Activated CD8-positive, alpha-beta T cell treated with anti-CD3 and anti-CD28 coated beads, Interleukin-2, amount 10 ng/mL, durations not matched to agents 7 days and 5 days (primary cell): ENCODE results near the gene CDKN2B-AS1. TPM values are rescaled to one million over a fixed set of nuclear protein-coding genes. Genes with fewer than 3 reads are reported as not detected.
A peak's percentile ranks its signal among the peaks of the same experiment; 100 is the strongest.

Experiments
- ATAC-seq: fragments of 150-1000 bp; cut with Tn5 transposase; one replicate; pipeline ENCODE4 v1.10.0; 2021; ENCODE audit warnings: moderate library complexity
- CTCF ChIA-PET: fragments of 350-600 bp; sonication (Branson Sonifier 250); formaldehyde crosslinking; loops from one replicate; lab custom pipeline; 2021; ENCODE audit warnings: antibody characterized with exemption; lab: Charles Lee
- POLR2A ChIA-PET: fragments of 350-600 bp; sonication (Branson Sonifier 250); formaldehyde crosslinking; loops from one replicate; lab custom pipeline; 2021; ENCODE audit warnings: antibody characterized with exemption; lab: Charles Lee
- DNase-seq: peaks from one replicate; pipeline ENCODE4 v3.0.0-alpha.2; 2020
- H3K27ac Mint-ChIP-seq: one replicate; pipeline ENCODE4 v1.8.0; 2021; ENCODE audit warnings: mild to moderate bottlenecking, mixed read lengths
- H3K27me3 Mint-ChIP-seq: one replicate; pipeline ENCODE4 v1.8.0; 2021; ENCODE audit warnings: low read depth, mixed read lengths
- H3K36me3 Mint-ChIP-seq: one replicate; pipeline ENCODE4 v1.8.0; 2021; ENCODE audit warnings: low read depth, mixed read lengths
- H3K4me1 Mint-ChIP-seq: one replicate; pipeline ENCODE4 v1.8.0; 2021; ENCODE audit warnings: low read depth, mixed read lengths
- H3K4me3 Mint-ChIP-seq: one replicate; pipeline ENCODE4 v1.8.0; 2021; ENCODE audit warnings: mild to moderate bottlenecking, mixed read lengths
- H3K9me3 Mint-ChIP-seq: one replicate; pipeline ENCODE4 v1.8.0; 2022; ENCODE audit warnings: mixed read lengths; ENCODE audit not compliant: insufficient read depth
- total RNA-seq, 2 experiments: library from RNA; stranded (reverse); gene quantifications; one replicate each; pipeline ENCODE4 v1.2.3, GENCODE V29; 2021

CDKN2B-AS1 gene
- total RNA-seq, 2 experiments from 2014 or later, result 6.4 to 6.9 TPM

- Mint-ChIP-seq H3K4me3 (no peak overlapping the region), H3K36me3 (peaks cover 27% of the 10 kb centered on the region), H3K27me3 (peaks cover 36% of the 10 kb centered on the region), H3K9me3 (no peaks in the 10 kb centered on the region), H3K4me1 (peaks cover 14% of the 10 kb centered on the region), H3K27ac (no peak overlapping the region)
- ChIA-PET CTCF (no interaction called here), POLR2A (no interaction called here)
- DNase-seq (no peak), ATAC-seq (no peak)
Observed at GRCh38 chr9:22112870-22113821, 118.6 kb downstream of the CDKN2B-AS1 start.

DNA sequence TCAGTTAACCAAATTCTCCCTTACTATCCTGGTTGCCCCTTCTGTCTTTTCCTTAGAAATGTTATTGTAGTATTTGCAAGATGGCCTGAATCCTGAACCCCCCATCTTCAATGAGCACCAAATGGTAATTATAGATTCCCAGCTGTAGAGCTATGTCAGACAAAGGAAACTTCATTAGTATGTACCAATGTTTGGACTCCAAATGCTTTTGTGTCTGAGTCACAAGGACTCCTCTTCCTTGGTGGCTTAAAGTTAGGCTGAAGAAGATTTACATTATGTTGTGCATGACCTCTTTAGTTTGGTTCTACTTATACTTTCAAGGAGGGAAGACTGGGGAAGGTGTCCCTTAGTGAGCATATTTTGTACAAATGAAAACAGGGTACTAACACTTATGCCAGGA is 120.4 kb downstream of the CDKN2B-AS1 start:
- ChIA-PET CTCF (interaction anchor here (1.1 kb wide), 1 partner anchor 76 kb away, joined by 3 read pairs; no protein-coding TSS in a partner anchor), POLR2A (no interaction called here)
- no peak overlapping the region for H3K4me3 Mint-ChIP-seq
- H3K4me1 Mint-ChIP-seq, result peaks cover 27% of the 10 kb centered on the region
- ATAC-seq, result no peak
- peaks cover 33% of the 10 kb centered on the region for H3K27me3 Mint-ChIP-seq
- peaks cover 24% of the 10 kb centered on the region for H3K36me3 Mint-ChIP-seq
- no peaks in the 10 kb centered on the region for H3K9me3 Mint-ChIP-seq
- DNase-seq, result no peak
- H3K27ac Mint-ChIP-seq, result no peak overlapping the region

- Mint-ChIP-seq H3K9me3 (no peaks in the 10 kb centered on the region), H3K27me3 (peaks cover 36% of the 10 kb centered on the region), H3K27ac (no peak overlapping the region), H3K4me3 (no peak overlapping the region), H3K4me1 (peaks cover 35% of the 10 kb centered on the region), H3K36me3 (peaks cover 22% of the 10 kb centered on the region)
- POLR2A ChIA-PET, result no interaction called here
- no peak for ATAC-seq
- no peak for DNase-seq
- CTCF ChIA-PET, result interaction anchor here (0.9 to 5.0 kb wide), 7 partner anchors 31 to 303 kb away, joined by 3 to 77 read pairs (median 5); partner anchors contain the start of gene CDKN2B
Observed at GRCh38 chr9:22116758-22117157, 122.2 kb downstream of the CDKN2B-AS1 start.

- ATAC-seq (no peak), DNase-seq (no peak)
- Mint-ChIP-seq H3K4me1 (peaks cover 35% of the 10 kb centered on the region), H3K36me3 (peaks cover 22% of the 10 kb centered on the region), H3K27me3 (peaks cover 39% of the 10 kb centered on the region), H3K4me3 (no peak overlapping the region), H3K27ac (peak overlapping the region; percentile 17), H3K9me3 (no peaks in the 10 kb centered on the region)
- ChIA-PET CTCF (interaction anchor here (0.8 to 5.0 kb wide), 15 partner anchors 12 to 305 kb away, joined by 3 to 80 read pairs (median 5); partner anchors contain the start of gene CDKN2B), POLR2A (no interaction called here)
Observed at GRCh38 chr9:22117511-22118384, 123.2 kb downstream of the CDKN2B-AS1 start.

DNA sequence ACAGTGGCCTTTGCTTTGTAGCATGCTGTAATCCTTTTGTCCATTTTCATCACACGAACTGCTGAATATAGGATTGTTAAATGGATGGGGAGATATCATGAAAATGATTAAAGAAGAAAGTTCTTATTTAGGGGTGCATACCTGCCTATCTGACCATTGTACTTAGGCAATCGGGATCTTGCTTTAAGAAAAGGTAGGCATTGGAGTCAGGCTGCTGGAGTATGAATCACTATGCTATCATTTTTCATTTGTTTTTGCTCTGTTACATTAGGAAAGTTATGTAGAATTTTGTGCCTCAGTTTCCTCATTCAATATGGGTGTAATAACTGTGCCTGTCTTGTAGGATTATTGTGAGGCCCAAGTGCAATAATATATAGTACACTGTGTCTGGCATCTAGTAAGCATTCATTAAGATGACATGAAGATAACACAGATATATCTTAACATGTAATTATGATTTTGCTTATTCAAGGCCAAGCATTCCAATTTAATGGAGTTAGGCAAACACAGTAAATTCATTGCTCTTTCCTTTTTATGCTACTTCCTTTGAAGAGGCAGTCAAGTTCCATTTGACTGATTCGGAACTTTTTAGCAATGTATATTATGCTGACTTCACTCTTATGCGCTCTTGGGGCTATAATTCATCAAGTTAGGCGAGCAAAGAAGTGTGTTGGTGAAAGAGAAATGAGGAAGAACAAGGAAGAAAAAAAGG is 124.4 kb downstream of the CDKN2B-AS1 start:
- DNase-seq, result no peak
- Mint-ChIP-seq H3K4me3 (no peak overlapping the region), H3K9me3 (no peaks in the 10 kb centered on the region), H3K27me3 (peaks cover 39% of the 10 kb centered on the region), H3K36me3 (peaks cover 17% of the 10 kb centered on the region), H3K4me1 (peaks cover 35% of the 10 kb centered on the region), H3K27ac (no peak overlapping the region)
- CTCF ChIA-PET, result interaction anchor here (0.6 to 5.0 kb wide), 40 partner anchors 10 to 309 kb away, joined by 3 to 80 read pairs (median 6); partner anchors contain the start of genes CDKN2A, CDKN2B and CDKN2B-AS1
- no peak for ATAC-seq
- POLR2A ChIA-PET, result interaction anchor here (0.7 kb wide), 1 partner anchor 111 kb away, joined by 3 read pairs; no protein-coding TSS in a partner anchor

- POLR2A ChIA-PET, result interaction anchor here (0.7 kb wide), 1 partner anchor 110 kb away, joined by 3 read pairs; no protein-coding TSS in a partner anchor
- Mint-ChIP-seq H3K27ac (no peak overlapping the region), H3K4me1 (peaks cover 35% of the 10 kb centered on the region), H3K36me3 (peaks cover 13% of the 10 kb centered on the region), H3K27me3 (peaks cover 41% of the 10 kb centered on the region), H3K9me3 (no peaks in the 10 kb centered on the region), H3K4me3 (no peak overlapping the region)
- ATAC-seq (peak; percentile 91), DNase-seq (peak; percentile 56)
- CTCF ChIA-PET, result interaction anchor here (0.6 to 5.0 kb wide), 47 partner anchors 9 to 310 kb away, joined by 3 to 80 read pairs (median 5); partner anchors contain the start of genes CDKN2A, CDKN2B and CDKN2B-AS1
Observed at GRCh38 chr9:22119522-22120158, 125.0 kb downstream of the CDKN2B-AS1 start.

DNA sequence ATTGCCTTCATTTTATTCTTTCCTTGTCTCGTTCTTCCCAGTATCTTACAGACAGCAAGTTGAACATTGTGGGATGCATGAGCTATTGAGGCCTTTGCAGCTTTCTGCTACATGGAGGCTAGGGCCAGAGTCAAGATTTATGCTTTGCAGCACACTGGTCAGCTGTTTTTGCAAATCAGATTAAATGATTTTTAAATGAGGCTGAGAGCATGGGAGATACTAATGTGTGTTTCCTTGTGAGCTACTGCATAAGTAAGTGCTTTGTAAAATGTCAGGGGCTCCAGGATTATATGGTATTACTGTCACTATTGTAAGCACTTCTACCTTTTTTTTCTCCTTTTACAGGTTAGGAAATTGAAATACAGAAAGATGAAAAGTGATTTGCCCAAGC is 125.6 kb downstream of the CDKN2B-AS1 start:
- peaks cover 42% of the 10 kb centered on the region for H3K27me3 Mint-ChIP-seq
- CTCF ChIA-PET, result interaction anchor here (0.6 to 5.0 kb wide), 42 partner anchors 9 to 332 kb away, joined by 3 to 80 read pairs (median 6); partner anchors contain the start of gene CDKN2B
- H3K36me3 Mint-ChIP-seq, result peaks cover 10% of the 10 kb centered on the region
- H3K9me3 Mint-ChIP-seq, result no peaks in the 10 kb centered on the region
- no peak overlapping the region for H3K27ac Mint-ChIP-seq
- POLR2A ChIA-PET, result interaction anchor here (0.6 kb wide), 1 partner anchor 82 kb away, joined by 4 read pairs; no protein-coding TSS in a partner anchor
- peaks cover 35% of the 10 kb centered on the region for H3K4me1 Mint-ChIP-seq
- ATAC-seq (no peak), DNase-seq (no peak)
- no peak overlapping the region for H3K4me3 Mint-ChIP-seq

DNA sequence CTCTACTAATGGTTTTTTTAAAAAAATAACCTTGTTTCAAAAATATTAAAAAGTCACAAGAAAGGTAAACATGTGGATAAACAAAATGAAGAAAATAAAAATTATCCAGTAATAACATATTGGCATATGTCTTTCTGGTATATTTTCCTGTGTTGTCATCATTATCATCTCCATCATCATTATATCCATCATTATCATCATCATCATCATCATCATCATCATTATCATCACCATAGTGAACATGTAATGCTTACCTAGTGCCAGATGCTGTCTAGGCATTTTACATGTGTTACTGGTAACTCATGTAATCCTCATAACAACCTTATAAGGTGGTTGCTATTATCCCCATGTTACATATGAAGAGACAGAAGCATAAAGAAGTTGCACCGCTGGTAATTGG is 126.0 kb downstream of the CDKN2B-AS1 start:
- no peaks in the 10 kb centered on the region for H3K9me3 Mint-ChIP-seq
- peaks cover 35% of the 10 kb centered on the region for H3K4me1 Mint-ChIP-seq
- ATAC-seq (no peak), DNase-seq (no peak)
- H3K27me3 Mint-ChIP-seq, result peaks cover 44% of the 10 kb centered on the region
- CTCF ChIA-PET, result interaction anchor here (1.0 to 5.0 kb wide), 25 partner anchors 12 to 331 kb away, joined by 3 to 80 read pairs (median 7); partner anchors contain the start of gene CDKN2B
- H3K4me3 Mint-ChIP-seq, result no peak overlapping the region
- H3K36me3 Mint-ChIP-seq, result peaks cover 8% of the 10 kb centered on the region
- no peak overlapping the region for H3K27ac Mint-ChIP-seq
- POLR2A ChIA-PET, result interaction anchor here (0.6 kb wide), 1 partner anchor 82 kb away, joined by 4 read pairs; no protein-coding TSS in a partner anchor

DNA sequence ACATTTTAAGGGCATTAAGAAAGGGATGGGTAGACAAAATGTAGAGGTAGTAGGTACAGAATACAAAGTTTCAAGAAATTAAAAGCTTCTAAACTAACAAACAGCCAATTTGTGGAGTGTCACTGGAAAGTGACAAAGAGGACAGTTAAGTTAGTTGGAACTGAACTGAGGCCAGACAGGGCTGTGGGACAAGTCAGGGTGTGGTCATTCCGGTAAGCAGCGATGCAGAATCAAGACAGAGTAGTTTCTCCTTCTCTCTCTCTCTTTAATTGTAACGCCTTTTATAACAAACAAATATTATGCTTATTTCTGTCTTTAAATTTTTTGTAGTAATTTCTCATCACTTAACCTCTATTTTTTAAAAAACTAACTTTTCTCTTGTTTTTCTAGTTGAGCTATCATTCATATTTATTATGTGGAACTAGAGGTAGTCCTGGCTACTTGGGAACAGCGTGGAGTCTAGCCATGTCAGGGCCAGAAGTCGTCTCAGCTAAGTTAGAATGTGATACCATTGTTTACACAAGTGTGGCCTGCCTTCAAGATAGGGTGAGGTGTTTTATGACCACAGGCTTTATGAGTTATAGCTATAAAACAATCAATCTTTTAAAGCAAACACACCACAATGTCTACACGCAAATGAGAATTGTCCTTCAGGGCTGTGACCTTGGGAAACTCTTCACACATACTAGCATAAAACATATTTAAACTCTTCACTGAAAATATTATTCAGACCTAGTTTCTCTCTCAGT is 129.8 kb downstream of the CDKN2B-AS1 start:
- Mint-ChIP-seq H3K36me3 (no peaks in the 10 kb centered on the region), H3K27ac (no peak overlapping the region), H3K4me3 (no peak overlapping the region), H3K4me1 (peaks cover 12% of the 10 kb centered on the region), H3K9me3 (no peaks in the 10 kb centered on the region), H3K27me3 (peaks cover 56% of the 10 kb centered on the region)
- DNase-seq (no peak), ATAC-seq (no peak)
- CTCF ChIA-PET, result interaction anchor here (1.5 to 2.7 kb wide), 3 partner anchors 116 to 130 kb away, joined by 4 to 15 read pairs (median 7); partner anchors contain the start of genes CDKN2A, CDKN2B and CDKN2B-AS1
- POLR2A ChIA-PET, result no interaction called here
